Nephron (organoid): ENCODE data around the gene MYD88.

ENCODE experiments used
- H3K27ac Mint-ChIP-seq, 3 experiments: 2 replicates each; pipeline ENCODE4 v1.8.0; 2020; ENCODE audit warnings: mixed read lengths in 3 of 3, mild to moderate bottlenecking in 2 of 3, moderate library complexity in 1 of 3
- H3K27me3 Mint-ChIP-seq: 2 replicates; pipeline ENCODE4 v1.8.0; 2021; ENCODE audit warnings: low read depth, mild to moderate bottlenecking, moderate library complexity, mixed read lengths
- H3K36me3 Mint-ChIP-seq: 2 replicates; pipeline ENCODE4 v1.8.0; 2020; ENCODE audit warnings: low read depth, mixed read lengths
- H3K4me1 Mint-ChIP-seq: 2 replicates; pipeline ENCODE4 v1.8.0; 2020; ENCODE audit warnings: mixed read lengths
- H3K4me3 Mint-ChIP-seq, 3 experiments: 2 replicates each; pipeline ENCODE4 v1.8.0; 2020; ENCODE audit warnings: mild to moderate bottlenecking in 3 of 3, mixed read lengths in 3 of 3, moderate library complexity in 2 of 3
- H3K9me3 Mint-ChIP-seq: 2 replicates; pipeline ENCODE4 v1.8.0; 2020; ENCODE audit warnings: mixed read lengths
- TF ChIP-seq, protein P1 (sequence below), 3 experiments: fragments of 200-600 bp; sonication (generic); IDR thresholded peaks; one replicate each; pipeline ENCODE4 v1.5.0; 2021; ENCODE audit warnings: antibody characterized with exemption in 3 of 3; ENCODE audit not compliant: unreplicated experiment in 3 of 3

The MYD88 gene

GRCh38 chr3:38173834-38174418 is 35.5 kb downstream of the MYD88 start:
- Mint-ChIP-seq H3K27me3 (no peaks in the 10 kb centered on the region), H3K9me3 (no peaks in the 10 kb centered on the region), H3K4me3 (no peak overlapping the region), H3K36me3 (peaks cover 5% of the 10 kb centered on the region), H3K27ac (no peak overlapping the region), H3K4me1 (peaks cover 19% of the 10 kb centered on the region)
- TF ChIP-seq, protein P1, sequence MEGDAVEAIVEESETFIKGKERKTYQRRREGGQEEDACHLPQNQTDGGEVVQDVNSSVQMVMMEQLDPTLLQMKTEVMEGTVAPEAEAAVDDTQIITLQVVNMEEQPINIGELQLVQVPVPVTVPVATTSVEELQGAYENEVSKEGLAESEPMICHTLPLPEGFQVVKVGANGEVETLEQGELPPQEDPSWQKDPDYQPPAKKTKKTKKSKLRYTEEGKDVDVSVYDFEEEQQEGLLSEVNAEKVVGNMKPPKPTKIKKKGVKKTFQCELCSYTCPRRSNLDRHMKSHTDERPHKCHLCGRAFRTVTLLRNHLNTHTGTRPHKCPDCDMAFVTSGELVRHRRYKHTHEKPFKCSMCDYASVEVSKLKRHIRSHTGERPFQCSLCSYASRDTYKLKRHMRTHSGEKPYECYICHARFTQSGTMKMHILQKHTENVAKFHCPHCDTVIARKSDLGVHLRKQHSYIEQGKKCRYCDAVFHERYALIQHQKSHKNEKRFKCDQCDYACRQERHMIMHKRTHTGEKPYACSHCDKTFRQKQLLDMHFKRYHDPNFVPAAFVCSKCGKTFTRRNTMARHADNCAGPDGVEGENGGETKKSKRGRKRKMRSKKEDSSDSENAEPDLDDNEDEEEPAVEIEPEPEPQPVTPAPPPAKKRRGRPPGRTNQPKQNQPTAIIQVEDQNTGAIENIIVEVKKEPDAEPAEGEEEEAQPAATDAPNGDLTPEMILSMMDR (IDR thresholded peaks at IDR 0.05; ENCODE audit: unreplicated experiment in 3 of 3) = no peak

- peaks cover 13% of the 10 kb centered on the region for H3K4me1 Mint-ChIP-seq
Observed at GRCh38 chr3:38177181-38177580, 38.7 kb downstream of the MYD88 start.

DNA sequence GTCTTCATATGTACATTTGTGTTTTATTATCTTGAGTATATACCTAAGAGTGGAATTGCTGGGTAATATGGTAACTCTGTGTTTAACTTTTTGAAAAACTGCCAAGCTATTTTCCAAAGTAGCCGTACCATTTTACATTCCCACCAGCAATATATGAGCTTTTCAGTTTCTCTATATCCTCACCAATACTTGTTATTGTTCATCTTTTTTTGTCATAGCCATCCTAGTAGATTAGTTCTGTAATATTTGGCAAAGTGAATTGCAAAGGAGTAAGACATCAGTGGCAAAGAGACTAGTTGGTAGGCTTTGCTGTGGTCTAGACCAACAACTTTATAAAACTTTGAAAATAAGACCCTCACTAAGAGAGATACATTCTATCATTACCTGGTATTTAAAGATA is 48.3 kb downstream of the MYD88 start:
- Mint-ChIP-seq H3K27ac (no peak overlapping the region), H3K27me3 (no peaks in the 10 kb centered on the region), H3K36me3 (peaks cover 46% of the 10 kb centered on the region), H3K4me3 (no peak overlapping the region), H3K9me3 (peaks cover 7% of the 10 kb centered on the region), H3K4me1 (no peaks in the 10 kb centered on the region)
- TF ChIP-seq, protein P1 (IDR thresholded peaks at IDR 0.05; ENCODE audit: unreplicated experiment in 3 of 3) = no peak

More at GRCh38 chr3:38177181-38177580, 38.7 kb downstream of the MYD88 start:
- no peaks in the 10 kb centered on the region for H3K9me3 Mint-ChIP-seq
- H3K4me3 Mint-ChIP-seq = no peak overlapping the region
- no peaks in the 10 kb centered on the region for H3K27me3 Mint-ChIP-seq
- peaks cover 14% of the 10 kb centered on the region for H3K36me3 Mint-ChIP-seq
- peak overlapping the region; percentile 5 to 58 (median 18) for H3K27ac Mint-ChIP-seq
- TF ChIP-seq, protein P1 (IDR thresholded peaks at IDR 0.05; ENCODE audit: unreplicated experiment in 3 of 3) = no peak

GRCh38 chr3:38190481-38190881 is 52.0 kb downstream of the MYD88 start:
- Mint-ChIP-seq H3K4me3 (no peak overlapping the region), H3K27ac (no peak overlapping the region), H3K36me3 (peaks cover 44% of the 10 kb centered on the region), H3K9me3 (peaks cover 7% of the 10 kb centered on the region), H3K4me1 (no peaks in the 10 kb centered on the region), H3K27me3 (no peaks in the 10 kb centered on the region)
- TF ChIP-seq, protein P1 (IDR thresholded peaks at IDR 0.05; ENCODE audit: unreplicated experiment in 3 of 3) = no peak
